Measurements from ENCODE around the gene KHSRP.

The KHSRP gene

GRCh38 chr19:6424195-6424938 lies at the start of gene KHSRP:
Gene KHSRP (minus strand): TSS chr19:6424811. CDS start chr19:6424701, 110 bp downstream.
- no peak for DNase-seq

GRCh38 chr19:6473647-6474046 lies 49.0 kb upstream of the KHSRP start:
- DNase-seq: no peak

GRCh38 chr19:6472713-6473112 lies 48.1 kb upstream of the KHSRP start:
- no peak for DNase-seq

- no peak for DNase-seq
Observed at GRCh38 chr19:6471076-6471475, 46.5 kb upstream of the KHSRP start.

- no peak for DNase-seq
Observed at GRCh38 chr19:6470173-6470572, 45.6 kb upstream of the KHSRP start.

- DNase-seq: no peak
Observed at GRCh38 chr19:6467384-6467783, 42.8 kb upstream of the KHSRP start.

GRCh38 chr19:6466526-6467248 lies 42.1 kb upstream of the KHSRP start:
- DNase-seq: no peak

GRCh38 chr19:6465663-6466062 lies 41.1 kb upstream of the KHSRP start:
- DNase-seq: no peak

GRCh38 chr19:6465006-6465405 lies 40.4 kb upstream of the KHSRP start:
- DNase-seq: no peak

GRCh38 chr19:6464070-6464873 lies 39.7 kb upstream of the KHSRP start, which contains the start of gene CRB3:
Gene CRB3 (plus strand): TSS chr19:6464271. CDS start chr19:6464702, 431 bp downstream.
- no peak for DNase-seq

- DNase-seq: peak; percentile 89
Observed at GRCh38 chr19:6460099-6460884, 35.7 kb upstream of the KHSRP start.

- DNase-seq: no peak
Observed at GRCh38 chr19:6459262-6460098, 34.9 kb upstream of the KHSRP start, which contains the start of gene SLC25A23. Gene SLC25A23 (minus strand): TSS chr19:6459792. CDS start chr19:6459628, 164 bp downstream.

GRCh38 chr19:6458695-6459261 lies 34.2 kb upstream of the KHSRP start:
- no peak for DNase-seq

GRCh38 chr19:6457958-6458694 lies 33.5 kb upstream of the KHSRP start:
- DNase-seq: no peak

- DNase-seq: no peak
Observed at GRCh38 chr19:6455924-6456323, 31.3 kb upstream of the KHSRP start.

- DNase-seq: no peak
Observed at GRCh38 chr19:6453951-6454565, 29.4 kb upstream of the KHSRP start.

GRCh38 chr19:6452899-6453298 lies 28.3 kb upstream of the KHSRP start:
- DNase-seq: no peak

GRCh38 chr19:6452223-6452614 lies 27.6 kb upstream of the KHSRP start:
- DNase-seq: no peak

- DNase-seq: no peak
Observed at GRCh38 chr19:6451583-6452222, 27.1 kb upstream of the KHSRP start.
